ENCODE results near the gene TSFM.

Gene TSFM

GRCh38 chr12:57844709-57845477, 62.3 kb downstream of the TSFM start:
- POLR2A ChIA-PET = interaction anchor here (0.6 to 5.6 kb wide), 8 partner anchors 9 to 125 kb away, joined by 3 to 82 read pairs (median 9); no protein-coding TSS in a partner anchor

GRCh38 chr12:57845478-57846284, 63.1 kb downstream of the TSFM start:
- TF ChIP-seq, protein P1, sequence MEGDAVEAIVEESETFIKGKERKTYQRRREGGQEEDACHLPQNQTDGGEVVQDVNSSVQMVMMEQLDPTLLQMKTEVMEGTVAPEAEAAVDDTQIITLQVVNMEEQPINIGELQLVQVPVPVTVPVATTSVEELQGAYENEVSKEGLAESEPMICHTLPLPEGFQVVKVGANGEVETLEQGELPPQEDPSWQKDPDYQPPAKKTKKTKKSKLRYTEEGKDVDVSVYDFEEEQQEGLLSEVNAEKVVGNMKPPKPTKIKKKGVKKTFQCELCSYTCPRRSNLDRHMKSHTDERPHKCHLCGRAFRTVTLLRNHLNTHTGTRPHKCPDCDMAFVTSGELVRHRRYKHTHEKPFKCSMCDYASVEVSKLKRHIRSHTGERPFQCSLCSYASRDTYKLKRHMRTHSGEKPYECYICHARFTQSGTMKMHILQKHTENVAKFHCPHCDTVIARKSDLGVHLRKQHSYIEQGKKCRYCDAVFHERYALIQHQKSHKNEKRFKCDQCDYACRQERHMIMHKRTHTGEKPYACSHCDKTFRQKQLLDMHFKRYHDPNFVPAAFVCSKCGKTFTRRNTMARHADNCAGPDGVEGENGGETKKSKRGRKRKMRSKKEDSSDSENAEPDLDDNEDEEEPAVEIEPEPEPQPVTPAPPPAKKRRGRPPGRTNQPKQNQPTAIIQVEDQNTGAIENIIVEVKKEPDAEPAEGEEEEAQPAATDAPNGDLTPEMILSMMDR (IDR thresholded peaks at IDR 0.05; ENCODE audit: insufficient read depth, low read length, missing control alignments) = no peak
- ChIA-PET POLR2A (interaction anchor here (0.6 to 5.6 kb wide), 10 partner anchors 8 to 73 kb away, joined by 3 to 82 read pairs (median 11); partner anchors contain the start of genes AVIL and EEF1AKMT3), CTCF (interaction anchor here (1.3 to 18.0 kb wide), 7 partner anchors 9 to 62 kb away, joined by 3 to 484 read pairs (median 4); no protein-coding TSS in a partner anchor)
- peak overlapping the region; percentile 99 for H3K4me3 ChIP-seq (ENCODE audit: low read depth, low read length)
- DNase-seq (ENCODE audit: low read depth, low spot score) = no peak

More at GRCh38 chr12:57844709-57845477, 62.3 kb downstream of the TSFM start:
- TF ChIP-seq, protein P1 (IDR thresholded peaks at IDR 0.05; ENCODE audit: insufficient read depth, low read length, missing control alignments) = no peak
- H3K4me3 ChIP-seq (ENCODE audit: low read depth, low read length) = peak overlapping the region; percentile 99
- CTCF ChIA-PET = interaction anchor here (0.7 to 18.0 kb wide), 9 partner anchors 9 to 119 kb away, joined by 3 to 484 read pairs (median 4); no protein-coding TSS in a partner anchor
- no peak for DNase-seq (ENCODE audit: low read depth, low spot score)

GRCh38 chr12:57846285-57846576, 63.6 kb downstream of the TSFM start:
- peak overlapping the region; percentile 99 for H3K4me3 ChIP-seq (ENCODE audit: low read depth, low read length)
- DNase-seq (ENCODE audit: low read depth, low spot score) = no peak
- TF ChIP-seq, protein P1 (IDR thresholded peaks at IDR 0.05; ENCODE audit: insufficient read depth, low read length, missing control alignments) = no peak
- ChIA-PET POLR2A (interaction anchor here (0.6 to 5.6 kb wide), 10 partner anchors 9 to 74 kb away, joined by 3 to 82 read pairs (median 11); partner anchors contain the start of genes AVIL and EEF1AKMT3), CTCF (interaction anchor here (1.1 to 18.0 kb wide), 4 partner anchors 14 to 63 kb away, joined by 3 to 484 read pairs (median 6); no protein-coding TSS in a partner anchor)

- ChIA-PET POLR2A (interaction anchor here (0.6 to 5.6 kb wide), 12 partner anchors 9 to 60 kb away, joined by 3 to 82 read pairs (median 10); partner anchors contain the start of gene AVIL), CTCF (interaction anchor here (0.6 to 18.0 kb wide), 7 partner anchors 14 to 64 kb away, joined by 3 to 484 read pairs (median 4); no protein-coding TSS in a partner anchor)
- TF ChIP-seq, protein P1 (IDR thresholded peaks at IDR 0.05; ENCODE audit: insufficient read depth, low read length, missing control alignments) = no peak
- H3K4me3 ChIP-seq (ENCODE audit: low read depth, low read length) = peak within 1 kb of the TSS; percentile 99
- DNase-seq (ENCODE audit: low read depth, low spot score) = peak; percentile 85
These were observed 64.2 kb downstream of the TSFM start, which contains the start of gene CTDSP2 for GRCh38 chr12:57846577-57847319. CTDSP2 (minus strand) TSS chr12:57846729; CDS start chr12:57846435, 294 bp downstream.
